HCT116 (cell line): ENCODE measurements around the gene PCNT.

Source experiments
- CEBPB ChIP-seq: IDR thresholded peaks from 2 replicates; pipeline ENCODE4 v1.6.1; 2012; ENCODE audit warnings: low read depth
- EGR1 ChIP-seq: IDR thresholded peaks from 2 replicates; pipeline ENCODE4 v1.6.1; 2012; ENCODE audit warnings: low read depth
- EZH2 ChIP-seq: fragments of 200-600 bp; sonication (generic); IDR thresholded peaks from 2 replicates; pipeline ENCODE4 v1.6.1; 2017; ENCODE audit warnings: antibody characterized with exemption, mixed run types
- EZH2phosphoT487 ChIP-seq: fragments of 200-600 bp; IDR thresholded peaks from 2 replicates; pipeline ENCODE4 v1.6.1; 2018; ENCODE audit warnings: antibody characterized with exemption, borderline replicate concordance
- FOSL1 ChIP-seq: IDR thresholded peaks from 2 replicates; pipeline ENCODE4 v1.6.1; 2012; ENCODE audit warnings: low read depth
- MAX ChIP-seq: IDR thresholded peaks from 2 replicates; pipeline ENCODE4 v1.6.1; 2012
- POLR2A ChIP-seq: IDR thresholded peaks from 2 replicates; pipeline ENCODE4 v1.7.0; 2011; ENCODE audit warnings: borderline replicate concordance; ENCODE audit not compliant: insufficient read depth, insufficient read length; ENCODE audit errors: extremely low read depth
- POLR2AphosphoS5 ChIP-seq: IDR thresholded peaks from 2 replicates; pipeline ENCODE4 v1.6.1; 2011; ENCODE audit warnings: mild to moderate bottlenecking, low read depth, low read length, moderate library complexity
- RAD21 ChIP-seq: IDR thresholded peaks from 2 replicates; pipeline ENCODE4 v1.6.1; 2012; ENCODE audit warnings: low read depth, mild to moderate bottlenecking
- SIN3A ChIP-seq: IDR thresholded peaks from 2 replicates; pipeline ENCODE4 v1.6.1; 2012; ENCODE audit warnings: low read depth
- YY1 ChIP-seq: IDR thresholded peaks from 2 replicates; pipeline ENCODE4 v1.6.1; 2011; ENCODE audit warnings: low read length, low read depth, moderate library complexity, mild to moderate bottlenecking; ENCODE audit not compliant: insufficient replicate concordance; ENCODE audit errors: extremely low read depth
- ZFX ChIP-seq: fragments of 450-650 bp; IDR thresholded peaks from 2 replicates; pipeline ENCODE4 v1.6.1; 2017
- TF ChIP-seq, protein P1 (sequence below), 3 experiments: fragments of 200-600 bp in 1 of 3; sonication (generic) in 1 of 3; IDR thresholded peaks in 2 of 3; conservative IDR thresholded peaks in 1 of 3; 2 replicates each; pipeline ENCODE4 v1.5.1; 2012 to 2017; ENCODE audit warnings: low read depth in 2 of 3, low read length in 2 of 3, antibody characterized with exemption in 1 of 3, borderline replicate concordance in 1 of 3, control low read depth in 1 of 3, mild to moderate bottlenecking in 1 of 3, mixed read lengths in 1 of 3, mixed run types in 1 of 3, moderate library complexity in 1 of 3; ENCODE audit not compliant: insufficient read depth in 1 of 3

DNA sequence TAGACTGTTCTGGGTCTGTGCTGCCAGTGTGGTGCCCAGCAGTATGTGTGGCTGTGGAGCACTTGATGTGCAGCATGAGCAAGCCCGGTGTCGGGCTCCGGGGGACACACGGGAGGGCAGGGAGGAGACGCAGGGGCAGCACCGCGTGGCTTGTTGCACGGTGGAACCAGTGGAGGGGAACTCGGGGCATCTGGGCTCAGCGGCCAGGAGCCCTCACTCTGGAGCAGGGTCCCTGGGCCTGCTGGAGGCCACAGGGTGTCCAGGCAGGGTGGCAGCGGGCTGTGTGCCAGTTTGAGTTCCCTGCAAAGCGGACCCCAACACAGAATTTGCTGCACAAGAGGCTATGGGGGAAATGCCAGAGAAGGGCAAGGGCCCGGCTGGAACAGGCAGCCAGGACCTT, 30.6 kb downstream of the PCNT start:
- TF ChIP-seq FOSL1 (no peak), EGR1 (no peak), CEBPB (no peak), MAX (no peak), YY1 (no peak), EZH2 (no peak), SIN3A (no peak), RAD21 (no peak), POLR2A (no peak), ZFX (no peak), EZH2phosphoT487 (no peak), POLR2AphosphoS5 (no peak)
- TF ChIP-seq, protein P1, sequence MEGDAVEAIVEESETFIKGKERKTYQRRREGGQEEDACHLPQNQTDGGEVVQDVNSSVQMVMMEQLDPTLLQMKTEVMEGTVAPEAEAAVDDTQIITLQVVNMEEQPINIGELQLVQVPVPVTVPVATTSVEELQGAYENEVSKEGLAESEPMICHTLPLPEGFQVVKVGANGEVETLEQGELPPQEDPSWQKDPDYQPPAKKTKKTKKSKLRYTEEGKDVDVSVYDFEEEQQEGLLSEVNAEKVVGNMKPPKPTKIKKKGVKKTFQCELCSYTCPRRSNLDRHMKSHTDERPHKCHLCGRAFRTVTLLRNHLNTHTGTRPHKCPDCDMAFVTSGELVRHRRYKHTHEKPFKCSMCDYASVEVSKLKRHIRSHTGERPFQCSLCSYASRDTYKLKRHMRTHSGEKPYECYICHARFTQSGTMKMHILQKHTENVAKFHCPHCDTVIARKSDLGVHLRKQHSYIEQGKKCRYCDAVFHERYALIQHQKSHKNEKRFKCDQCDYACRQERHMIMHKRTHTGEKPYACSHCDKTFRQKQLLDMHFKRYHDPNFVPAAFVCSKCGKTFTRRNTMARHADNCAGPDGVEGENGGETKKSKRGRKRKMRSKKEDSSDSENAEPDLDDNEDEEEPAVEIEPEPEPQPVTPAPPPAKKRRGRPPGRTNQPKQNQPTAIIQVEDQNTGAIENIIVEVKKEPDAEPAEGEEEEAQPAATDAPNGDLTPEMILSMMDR (IDR thresholded peaks at IDR 0.05 in 2 of 3, conservative IDR thresholded peaks at IDR 0.05 in 1 of 3; ENCODE audit: borderline replicate concordance in 1 of 3, insufficient read depth in 1 of 3, low read depth in 2 of 3, low read length in 2 of 3): no peak
